GM10266 (cell line): ENCODE results near the gene ATP6V1C2.

Experiments
- DNase-seq: peaks from one replicate; pipeline ENCODE4 v3.0.0; 2012; ENCODE audit errors: extremely low spot score
- TF ChIP-seq, protein P1 (sequence below): IDR thresholded peaks from 2 replicates; pipeline ENCODE4 v1.5.1; 2012; ENCODE audit warnings: mild to moderate bottlenecking, low read depth; ENCODE audit not compliant: control insufficient read depth, insufficient read depth; ENCODE audit errors: missing control alignments

The ATP6V1C2 gene

DNA sequence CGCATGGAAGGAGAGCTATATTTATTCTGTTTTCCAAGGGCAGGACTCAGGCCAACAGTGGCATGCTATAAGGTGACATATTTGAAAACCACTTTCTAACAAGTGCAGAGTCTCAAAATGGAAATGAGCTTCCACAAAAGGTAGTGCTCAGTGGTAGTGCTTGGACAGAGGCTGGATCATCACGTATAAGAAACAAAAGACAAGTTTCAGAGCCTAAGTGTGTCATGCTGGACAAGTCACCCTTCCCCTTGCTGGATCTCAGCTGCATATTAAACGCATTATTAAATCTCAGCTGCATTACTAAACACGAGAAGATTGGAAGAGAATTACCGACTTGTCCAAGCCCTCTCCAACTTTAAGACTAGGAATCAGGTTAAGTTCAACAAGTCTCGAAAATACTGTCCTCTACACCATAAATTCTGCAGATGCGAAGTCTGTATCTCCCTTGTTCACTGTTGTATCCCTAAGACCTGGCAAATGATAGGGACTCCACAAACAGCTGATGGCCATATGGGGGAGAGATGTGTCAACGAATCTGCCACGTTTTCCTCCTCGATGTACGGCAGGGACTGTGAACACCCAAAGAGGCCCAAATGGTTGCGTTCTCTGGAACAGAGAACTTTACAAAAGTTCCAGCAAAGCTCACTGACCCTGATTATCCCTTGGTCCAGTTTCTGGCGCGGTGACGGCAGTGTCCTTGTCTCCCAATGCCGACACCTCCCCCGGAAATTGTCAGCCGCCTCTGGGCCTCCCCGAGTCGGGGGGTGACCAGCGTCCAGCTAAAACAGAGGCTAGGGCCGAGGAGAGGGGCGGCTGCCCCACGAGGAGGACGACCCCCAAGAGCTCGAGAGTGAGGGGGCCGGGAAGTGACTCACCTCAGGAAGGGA is 32.3 kb upstream of the ATP6V1C2 start:
- TF ChIP-seq, protein P1, sequence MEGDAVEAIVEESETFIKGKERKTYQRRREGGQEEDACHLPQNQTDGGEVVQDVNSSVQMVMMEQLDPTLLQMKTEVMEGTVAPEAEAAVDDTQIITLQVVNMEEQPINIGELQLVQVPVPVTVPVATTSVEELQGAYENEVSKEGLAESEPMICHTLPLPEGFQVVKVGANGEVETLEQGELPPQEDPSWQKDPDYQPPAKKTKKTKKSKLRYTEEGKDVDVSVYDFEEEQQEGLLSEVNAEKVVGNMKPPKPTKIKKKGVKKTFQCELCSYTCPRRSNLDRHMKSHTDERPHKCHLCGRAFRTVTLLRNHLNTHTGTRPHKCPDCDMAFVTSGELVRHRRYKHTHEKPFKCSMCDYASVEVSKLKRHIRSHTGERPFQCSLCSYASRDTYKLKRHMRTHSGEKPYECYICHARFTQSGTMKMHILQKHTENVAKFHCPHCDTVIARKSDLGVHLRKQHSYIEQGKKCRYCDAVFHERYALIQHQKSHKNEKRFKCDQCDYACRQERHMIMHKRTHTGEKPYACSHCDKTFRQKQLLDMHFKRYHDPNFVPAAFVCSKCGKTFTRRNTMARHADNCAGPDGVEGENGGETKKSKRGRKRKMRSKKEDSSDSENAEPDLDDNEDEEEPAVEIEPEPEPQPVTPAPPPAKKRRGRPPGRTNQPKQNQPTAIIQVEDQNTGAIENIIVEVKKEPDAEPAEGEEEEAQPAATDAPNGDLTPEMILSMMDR = no peak
- no peak for DNase-seq

DNA sequence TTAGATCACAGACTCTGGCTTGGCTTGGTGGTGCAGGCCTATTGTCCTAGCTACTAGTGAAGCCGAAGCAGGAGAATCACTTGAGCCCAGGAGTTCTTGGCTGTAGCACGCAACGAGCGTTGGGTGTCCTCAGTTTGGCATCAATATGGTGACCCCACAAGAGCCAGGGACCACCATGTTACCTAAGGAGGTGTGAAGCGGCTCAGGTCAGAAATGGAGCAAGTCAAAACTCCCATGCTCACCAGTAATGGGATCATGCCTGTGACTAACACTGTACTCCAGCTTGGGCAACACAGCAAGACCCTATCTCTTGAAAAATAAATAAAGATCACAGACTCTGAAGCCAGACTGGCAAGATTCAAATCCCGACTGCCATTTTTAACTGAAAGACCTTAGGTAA is 29.9 kb upstream of the ATP6V1C2 start:
- no peak for DNase-seq
- TF ChIP-seq, protein P1 = no peak

- DNase-seq = no peak
- TF ChIP-seq, protein P1 = no peak
Measured at GRCh38 chr2:10700078-10700803, 21.2 kb upstream of the ATP6V1C2 start.

- TF ChIP-seq, protein P1 = no peak
- no peak for DNase-seq
Measured at GRCh38 chr2:10704034-10704594, 17.3 kb upstream of the ATP6V1C2 start.

DNA sequence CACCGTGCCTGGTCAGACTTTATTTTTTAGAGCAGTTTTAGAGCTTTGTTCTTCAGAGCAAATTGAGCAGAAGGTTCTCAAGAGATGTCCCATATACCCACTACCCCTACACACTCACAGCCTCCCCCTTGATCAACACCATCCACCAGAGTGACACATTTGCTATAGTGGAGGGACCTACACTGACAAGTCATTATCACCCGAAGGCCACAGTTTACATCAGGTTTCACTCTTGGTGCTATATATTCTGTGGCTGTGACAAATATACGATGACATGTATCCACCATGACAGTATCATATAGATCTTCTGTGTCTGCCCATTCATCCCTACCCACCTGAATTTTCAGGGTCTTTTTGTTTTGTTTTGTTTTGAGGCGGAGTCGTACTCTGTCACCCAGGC is 15.4 kb upstream of the ATP6V1C2 start:
- DNase-seq = no peak
- TF ChIP-seq, protein P1 = no peak

GRCh38 chr2:10707831-10708230 is 13.6 kb upstream of the ATP6V1C2 start:
- TF ChIP-seq, protein P1 = no peak
- DNase-seq = no peak
